Stimulated activated CD4-positive, alpha-beta T cell treated with anti-CD3 and anti-CD28 coated beads, Interleukin-15, amount 100 ng/mL, for 24 hours (primary cell): ENCODE results near the gene CTTN.

Experiments
- DNase-seq: peaks from one replicate; pipeline ENCODE4 v3.0.0-alpha.2; 2020

The CTTN gene

DNA sequence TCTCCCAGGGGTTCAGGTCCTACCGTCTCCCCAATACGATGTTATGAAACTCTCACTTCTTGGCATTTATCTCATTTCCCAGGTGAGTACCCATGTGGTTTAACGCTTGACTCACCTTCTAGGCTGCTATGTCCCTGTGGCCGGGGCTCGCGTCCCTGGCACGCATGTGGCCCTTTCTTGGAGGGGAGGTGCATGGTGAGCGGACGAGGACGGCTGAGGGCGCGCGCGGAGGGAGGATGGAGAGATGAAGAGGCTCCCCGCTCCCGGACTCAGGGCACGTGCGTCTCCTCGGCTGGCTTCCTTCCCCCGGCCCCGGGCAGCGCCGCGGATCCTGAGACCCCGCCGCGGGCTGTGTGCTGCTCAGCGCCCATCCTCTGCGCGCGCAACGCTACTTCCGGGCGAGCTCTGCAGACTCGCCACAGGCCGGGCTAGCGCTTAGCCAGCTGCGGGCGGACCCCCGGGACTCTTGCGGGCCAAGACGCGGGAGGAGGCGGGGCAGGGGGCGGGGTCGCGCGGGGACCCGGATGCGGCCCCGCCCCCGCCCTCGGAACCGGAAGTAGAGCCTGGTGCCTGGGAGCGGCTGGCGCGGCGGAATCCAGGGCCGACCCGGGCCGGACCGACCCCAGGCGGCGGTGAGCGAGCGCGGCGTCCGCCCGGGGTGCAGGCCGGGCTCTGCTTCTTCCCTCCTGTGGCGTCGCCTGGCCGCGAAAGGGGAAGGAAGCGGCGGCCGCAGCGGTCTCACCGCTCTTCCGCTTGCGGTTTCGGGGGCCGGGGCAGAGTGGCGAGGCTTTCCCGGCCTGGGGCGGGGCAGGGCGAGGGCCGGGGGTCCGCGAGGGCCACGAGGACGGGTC lies at the start of gene CTTN:
CTTN (plus strand) TSS at position 547 of the 851 bp plus-strand sequence. CDS start 8,769 bp downstream, outside the sequence.
- peak; percentile 84 for DNase-seq

DNA sequence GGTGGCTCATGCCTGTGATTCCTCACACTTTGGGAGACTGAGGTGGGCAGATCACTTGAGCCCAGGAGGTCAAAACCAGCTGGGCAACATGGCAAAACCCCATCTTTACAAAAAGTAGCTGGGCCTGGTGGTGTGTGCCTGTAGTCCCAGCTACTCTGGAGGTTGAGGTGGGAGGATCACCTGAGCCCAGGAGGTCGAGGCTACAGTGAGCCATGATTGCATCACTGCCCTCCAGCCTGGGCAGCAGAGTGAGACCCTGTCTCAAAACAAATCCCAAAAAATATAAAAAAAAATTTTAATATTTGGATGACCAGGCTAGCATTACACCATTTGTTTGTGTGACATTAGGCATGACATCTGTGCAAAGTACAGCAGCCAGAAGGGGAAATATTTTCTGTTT lies 49.7 kb upstream of the CTTN start:
- no peak for DNase-seq

GRCh38 chr11:70351646-70352045 lies 46.7 kb upstream of the CTTN start:
- no peak for DNase-seq

DNA sequence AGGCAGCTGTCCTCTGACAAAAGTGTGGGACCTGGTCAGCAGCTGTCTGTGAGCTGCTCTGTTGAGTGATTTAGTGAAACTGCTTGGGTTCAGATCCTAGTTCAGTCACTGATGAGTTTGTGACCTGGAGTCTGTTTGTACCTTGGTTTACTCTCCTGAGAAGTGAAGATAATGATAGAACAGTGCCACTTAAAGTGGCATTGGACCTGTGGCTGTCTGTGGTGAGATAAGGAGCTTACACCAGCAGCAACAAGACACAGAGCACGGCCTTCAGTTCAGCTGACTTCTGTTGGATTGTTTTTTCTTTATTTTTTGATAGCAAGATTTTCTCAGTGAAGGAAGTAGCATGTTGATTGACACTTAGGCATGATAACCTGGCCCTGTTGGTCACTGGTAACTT lies 46.2 kb upstream of the CTTN start:
- no peak for DNase-seq

DNA sequence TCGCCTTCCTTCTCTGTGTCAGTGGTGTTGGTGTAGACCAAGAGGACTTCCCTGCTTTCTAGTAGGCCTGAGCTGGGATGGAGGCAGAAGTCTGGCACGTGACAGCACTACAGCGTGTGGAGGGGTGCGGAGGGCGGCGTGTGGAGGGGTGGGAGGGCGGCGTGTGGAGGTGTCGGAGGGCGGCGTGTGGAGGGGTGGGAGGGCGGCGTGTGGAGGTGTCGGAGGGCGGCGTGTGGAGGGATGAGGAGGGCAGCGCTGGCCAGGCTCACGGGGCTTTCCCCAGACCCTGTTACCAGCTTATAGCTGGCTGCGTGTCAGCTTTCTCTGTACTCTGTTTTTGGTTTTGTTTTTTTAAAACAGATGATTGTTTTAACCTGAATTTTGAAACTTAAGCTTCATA lies 45.7 kb upstream of the CTTN start:
- DNase-seq = no peak

DNA sequence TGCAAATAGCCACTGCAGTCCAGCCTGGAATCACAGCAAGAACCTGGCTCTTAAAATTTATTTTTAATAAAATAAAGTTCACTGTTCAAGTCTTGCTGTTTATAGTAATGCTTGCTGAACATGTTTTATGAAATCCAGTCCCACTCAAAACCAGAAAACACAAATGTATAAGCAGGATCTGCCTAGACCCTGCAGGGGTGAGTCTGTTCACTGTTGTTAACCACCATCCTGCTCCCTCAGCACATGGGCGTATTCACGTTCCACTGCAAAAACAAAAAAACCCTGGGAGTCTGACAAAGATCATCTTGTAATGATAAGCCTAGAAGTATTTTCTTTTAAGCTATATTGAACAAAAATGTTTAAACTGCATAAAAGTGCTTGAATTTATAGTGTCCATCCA lies 45.0 kb upstream of the CTTN start:
- DNase-seq = no peak

DNA sequence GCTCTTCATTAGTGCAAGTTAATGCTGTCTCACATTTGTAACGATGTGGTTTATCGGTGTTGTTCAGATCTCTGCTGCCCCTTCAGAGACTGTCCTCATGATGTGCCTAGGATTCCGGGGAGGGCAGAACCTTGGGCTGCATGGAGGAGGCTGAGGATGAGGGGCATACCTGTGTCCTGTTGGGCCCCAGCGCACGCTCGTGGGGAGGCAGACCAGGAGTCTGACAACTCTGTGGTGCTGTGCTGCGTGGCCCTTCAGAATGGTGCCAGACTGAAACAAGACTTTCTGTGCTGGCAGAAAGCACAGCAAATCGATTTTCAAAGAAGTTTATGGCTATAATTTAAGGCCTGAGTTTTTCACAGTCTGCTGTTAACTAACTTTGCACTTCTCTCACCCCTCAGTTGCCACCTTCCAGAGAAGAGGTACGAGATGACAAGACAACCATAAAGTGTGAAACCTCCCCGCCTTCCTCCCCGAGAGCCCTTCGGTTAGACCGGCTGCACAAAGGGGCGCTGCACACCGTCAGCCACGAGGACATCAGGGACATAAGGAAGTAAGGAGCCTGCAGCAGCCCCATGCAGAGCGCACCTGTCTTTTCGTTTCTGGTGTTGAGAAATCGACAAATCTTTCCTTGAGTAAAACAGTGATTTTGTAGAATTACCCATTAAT lies 44.3 kb upstream of the CTTN start:
- DNase-seq = no peak

- no peak for DNase-seq
Observed at GRCh38 chr11:70354629-70355028, 43.7 kb upstream of the CTTN start.

DNA sequence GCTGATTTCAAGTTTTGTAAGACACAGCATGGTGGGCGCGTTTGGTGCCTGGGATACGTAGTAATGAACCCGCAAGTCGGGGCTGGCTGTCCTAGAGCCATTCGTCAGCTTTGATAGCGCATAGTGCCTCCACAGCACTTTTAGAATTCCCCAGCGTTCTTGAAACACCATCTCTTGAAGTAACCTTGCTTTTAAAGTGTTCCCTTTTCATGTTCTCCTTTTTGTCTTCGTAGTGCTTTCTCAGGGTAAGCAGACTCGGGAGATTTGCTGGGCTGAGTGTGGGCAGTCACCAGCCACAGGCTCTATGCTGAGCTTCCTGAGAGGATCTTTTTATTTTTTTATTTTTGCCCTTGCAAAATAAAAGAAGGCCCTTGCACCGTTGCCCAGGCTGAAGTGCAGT lies 39.6 kb upstream of the CTTN start:
- no peak for DNase-seq

DNA sequence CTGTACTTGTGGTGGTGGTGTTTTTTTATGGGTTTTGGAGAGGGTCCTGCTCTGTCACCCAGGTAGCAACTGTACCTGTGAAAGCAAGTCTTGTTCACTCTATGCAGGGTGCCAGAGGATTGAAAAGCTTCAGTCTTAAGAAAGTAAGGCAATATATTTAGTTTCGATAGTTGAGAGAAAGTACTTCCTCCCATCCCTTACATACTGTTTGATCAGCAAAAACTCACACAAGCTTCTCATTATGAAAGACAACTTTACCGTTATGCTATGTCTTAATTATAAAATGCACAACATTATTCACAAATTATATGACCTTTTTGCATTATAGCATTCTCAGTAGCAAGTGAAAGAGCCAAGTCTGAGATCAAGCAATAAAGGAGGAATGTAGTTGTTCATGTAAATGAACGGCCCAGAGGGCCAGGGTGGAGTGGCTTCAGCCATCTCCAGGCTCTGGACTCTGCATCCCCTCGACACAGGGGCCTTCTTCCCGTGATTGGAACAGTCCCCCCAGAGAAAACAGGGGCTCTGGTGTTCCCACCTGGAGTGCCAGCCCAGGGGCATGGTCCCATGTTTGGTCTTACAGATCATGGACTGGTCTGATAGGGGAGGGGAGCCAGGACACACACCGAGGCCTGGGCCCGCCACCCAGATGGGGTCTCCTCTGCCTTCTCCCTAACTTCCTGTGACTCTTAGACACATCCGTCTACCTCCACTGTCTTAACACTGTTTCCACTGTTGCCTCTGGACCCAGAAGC lies 38.7 kb upstream of the CTTN start:
- DNase-seq = no peak

DNA sequence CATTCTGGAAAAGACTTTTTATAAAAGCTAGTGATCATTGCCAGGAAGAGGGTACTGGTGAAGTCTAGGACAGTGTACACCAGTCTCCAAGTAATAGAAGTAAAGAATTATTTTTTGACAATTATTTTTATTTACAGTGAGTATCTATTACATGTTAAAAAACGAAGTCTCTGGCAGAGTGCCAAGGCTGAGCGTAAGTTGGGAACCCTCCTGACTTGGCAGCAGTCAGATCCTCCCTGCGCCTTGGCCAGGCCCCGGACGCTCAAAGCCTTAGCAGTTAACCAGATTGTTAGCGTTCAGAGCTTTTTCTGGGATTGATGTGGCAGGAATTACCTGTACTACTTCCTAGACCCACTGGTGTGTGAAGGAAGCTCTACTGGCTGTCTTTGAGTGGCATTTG lies 38.1 kb upstream of the CTTN start:
- DNase-seq = no peak

GRCh38 chr11:70364178-70364577 lies 34.2 kb upstream of the CTTN start:
- no peak for DNase-seq

GRCh38 chr11:70364745-70365543 lies 33.4 kb upstream of the CTTN start:
- DNase-seq = peak; percentile 88

DNA sequence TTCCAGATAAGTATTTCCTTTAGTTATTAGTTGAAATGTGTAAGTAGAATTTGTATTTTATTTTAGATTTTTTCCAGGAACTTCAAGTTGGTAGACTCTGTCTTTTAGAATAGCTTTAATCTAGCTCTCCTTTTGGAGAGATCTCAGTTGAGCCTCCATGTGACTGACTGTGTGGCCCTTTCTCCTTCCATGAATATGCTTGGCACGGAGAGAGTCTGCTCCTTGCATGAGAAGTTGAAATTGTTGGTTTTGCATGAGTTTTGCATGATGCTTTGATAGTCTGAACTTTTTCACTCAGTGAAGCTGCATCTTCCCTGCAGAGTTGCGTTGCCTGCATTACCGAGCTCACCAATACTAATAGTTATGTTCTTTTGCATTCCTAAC lies 32.8 kb upstream of the CTTN start:
- DNase-seq = no peak

DNA sequence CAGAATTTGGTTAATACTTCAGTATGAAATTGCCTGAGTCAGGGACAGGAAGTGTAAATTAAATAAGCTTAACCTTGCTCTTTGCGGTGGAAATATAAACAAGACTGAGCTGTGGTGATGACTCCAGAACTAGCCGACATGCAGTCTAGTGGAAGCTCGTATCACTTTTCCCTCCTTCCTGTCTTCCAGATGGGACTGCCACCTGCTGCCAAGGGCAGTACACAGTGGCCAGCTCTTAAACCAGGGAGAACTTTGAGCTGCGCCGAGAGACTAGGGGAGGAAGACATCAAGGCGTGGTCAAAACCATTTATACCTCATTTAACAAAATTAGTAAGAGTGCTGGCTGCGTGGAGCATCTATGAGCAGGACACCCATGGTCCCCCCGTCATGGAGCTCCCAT lies 31.3 kb upstream of the CTTN start:
- DNase-seq = no peak

GRCh38 chr11:70368961-70369360 lies 29.4 kb upstream of the CTTN start:
- no peak for DNase-seq

GRCh38 chr11:70371241-70371640 lies 27.1 kb upstream of the CTTN start:
- DNase-seq = no peak

DNA sequence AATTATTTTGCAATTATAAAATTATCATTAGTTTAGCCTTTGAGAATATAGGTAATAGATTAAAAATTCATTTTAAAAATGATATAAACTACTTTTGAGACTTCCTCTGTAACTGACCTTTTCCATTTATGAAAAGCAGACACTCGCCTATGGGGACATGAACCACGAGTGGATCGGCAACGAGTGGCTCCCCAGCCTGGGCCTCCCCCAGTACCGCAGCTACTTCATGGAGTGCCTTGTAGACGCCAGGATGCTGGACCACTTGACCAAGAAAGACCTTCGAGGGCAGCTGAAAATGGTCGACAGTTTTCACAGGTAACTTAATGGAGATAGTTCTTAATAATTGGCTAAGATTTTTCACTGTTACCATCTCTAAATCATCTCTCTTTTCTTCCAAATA lies 26.3 kb upstream of the CTTN start:
- DNase-seq = no peak

DNA sequence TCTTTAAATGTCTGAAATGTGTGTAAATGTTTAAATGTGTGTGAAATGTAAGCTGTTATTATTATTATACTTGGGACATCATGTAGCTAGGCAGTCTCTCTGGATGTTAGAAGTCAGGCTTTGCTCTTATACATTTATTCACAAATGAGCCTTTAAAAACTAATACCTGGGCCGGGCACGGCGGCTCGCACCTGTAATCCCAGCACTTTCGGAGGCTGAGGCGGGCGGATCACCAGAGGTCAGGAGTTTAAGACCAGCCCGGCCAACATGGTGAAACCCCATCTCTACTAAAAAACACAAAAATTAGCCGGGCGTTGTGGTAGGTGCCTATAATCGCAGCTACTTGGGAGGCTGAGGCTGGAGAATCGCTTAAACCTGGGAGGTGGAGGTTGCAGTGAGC lies 21.7 kb upstream of the CTTN start:
- DNase-seq = no peak

DNA sequence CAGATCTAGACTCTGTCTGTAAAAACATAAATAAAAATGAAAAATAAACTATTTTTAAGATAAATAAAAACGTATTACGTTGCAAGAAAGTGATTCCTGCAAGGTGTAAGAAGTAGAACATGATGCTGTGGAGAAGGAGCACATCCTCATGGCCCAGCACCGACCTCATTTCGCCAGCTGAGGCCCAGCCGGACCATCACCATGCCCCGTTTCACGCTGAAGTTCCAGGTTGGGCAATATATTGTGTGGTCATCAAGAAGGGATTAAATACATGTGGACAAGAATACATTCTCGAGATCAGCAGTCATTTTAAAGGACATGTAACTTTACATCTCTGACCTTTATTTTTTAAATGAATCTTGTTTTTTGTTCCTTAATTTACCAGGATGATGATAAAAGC lies 20.7 kb upstream of the CTTN start:
- DNase-seq = no peak

GRCh38 chr11:70378506-70379134 lies 19.7 kb upstream of the CTTN start:
- DNase-seq = no peak

- no peak for DNase-seq
Observed at GRCh38 chr11:70381350-70381749, 17.0 kb upstream of the CTTN start.
